GM21360 (cell line): ENCODE data around the gene DAB1.

Source experiments
- ATAC-seq: cut with Tn5 transposase; IDR thresholded peaks from one replicate; pipeline ENCODE4 v1.9.1; 2021; ENCODE audit warnings: mild to moderate bottlenecking, moderate library complexity; ENCODE audit not compliant: unreplicated experiment

The DAB1 gene

GRCh38 chr1:56965916-56966697 is 457.8 kb downstream of the DAB1 start, which contains the start of gene C8B:
TSS of gene C8B (minus strand) at chr1:56966015. CDS start at chr1:56965948, 67 bp downstream.
- no peak for ATAC-seq

GRCh38 chr1:56965191-56965590 is 458.7 kb downstream of the DAB1 start:
- ATAC-seq: no peak

GRCh38 chr1:56964349-56965017 is 459.4 kb downstream of the DAB1 start:
- no peak for ATAC-seq

GRCh38 chr1:56963667-56964066 is 460.2 kb downstream of the DAB1 start:
- ATAC-seq: no peak

GRCh38 chr1:56961426-56961825 is 462.4 kb downstream of the DAB1 start:
- ATAC-seq: no peak

GRCh38 chr1:56958526-56958925 is 465.3 kb downstream of the DAB1 start:
- ATAC-seq: no peak

GRCh38 chr1:56957931-56958330 is 465.9 kb downstream of the DAB1 start:
- no peak for ATAC-seq

- no peak for ATAC-seq
Observed at GRCh38 chr1:56954664-56955063, 469.2 kb downstream of the DAB1 start.

GRCh38 chr1:56953386-56953785 is 470.5 kb downstream of the DAB1 start:
- ATAC-seq: no peak

- ATAC-seq: no peak
Observed at GRCh38 chr1:56952501-56952900, 471.4 kb downstream of the DAB1 start.

GRCh38 chr1:56948403-56949023 is 475.3 kb downstream of the DAB1 start:
- ATAC-seq: no peak
